Measurements from ENCODE around the gene TGM6. TPM values are rescaled to one million over a fixed set of nuclear protein-coding genes. Genes with fewer than 3 reads are reported as not detected.

The TGM6 gene
- polyA plus RNA-seq: not detected
- long read RNA-seq, donor 1: 0 reads
- long read RNA-seq, donor 2: 0 reads
- long read RNA-seq, donor 3: 0 reads
- long read RNA-seq, donor 4: 0 reads
- long read RNA-seq, donor 5: 0 reads
- long read RNA-seq, donor 6: 0 reads
- long read RNA-seq, donor 7: 0 reads
- long read RNA-seq, donor 8: 0 reads
- long read RNA-seq, donor 9: 0 reads
- long read RNA-seq, donor 10: 0 reads
- long read RNA-seq, donor 11: 0 reads

- WGBS (ENCODE audit: insufficient coverage, low lambda C conversion rate): 92% methylated on average over 2 of the region's 10 CpGs
- H3K4me3 ChIP-seq (ENCODE audit: low read length): no peak within 1 kb of the TSS
- H3K27me3 ChIP-seq (ENCODE audit: control insufficient read depth, insufficient read depth, low read length): no peaks in the 10 kb centered on the region
- no peak for DNase-seq
- no peaks in the 10 kb centered on the region for H3K9me3 ChIP-seq (ENCODE audit: control insufficient read depth, low read depth, low read length)
- H3K4me1 ChIP-seq (ENCODE audit: control insufficient read depth, insufficient read depth, low read length): no peaks in the 10 kb centered on the region
- no peaks in the 10 kb centered on the region for H3K36me3 ChIP-seq (ENCODE audit: control insufficient read depth, insufficient read depth, low read length)
- H3K27ac ChIP-seq (ENCODE audit: low read length): no peak within 1 kb of the TSS
Measured at GRCh38 chr20:2380601-2381000, at the start of gene TGM6. TGM6 (plus strand) TSS chr20:2380901; CDS start chr20:2380969, 68 bp downstream.

- no peak overlapping the region for H3K27ac ChIP-seq (ENCODE audit: low read length)
- no peak for DNase-seq
- no peaks in the 10 kb centered on the region for H3K9me3 ChIP-seq (ENCODE audit: control insufficient read depth, low read depth, low read length)
- no peak overlapping the region for H3K4me3 ChIP-seq (ENCODE audit: low read length)
- H3K36me3 ChIP-seq (ENCODE audit: control insufficient read depth, insufficient read depth, low read length): no peaks in the 10 kb centered on the region
- peaks cover 4% of the 10 kb centered on the region for H3K27me3 ChIP-seq (ENCODE audit: control insufficient read depth, insufficient read depth, low read length)
- WGBS (ENCODE audit: insufficient coverage, low lambda C conversion rate): 100% methylated on average over 1 of the region's 5 CpGs
- H3K4me1 ChIP-seq (ENCODE audit: control insufficient read depth, insufficient read depth, low read length): peaks cover 5% of the 10 kb centered on the region
Measured at GRCh38 chr20:2331106-2331505, 49.6 kb upstream of the TGM6 start.

DNA sequence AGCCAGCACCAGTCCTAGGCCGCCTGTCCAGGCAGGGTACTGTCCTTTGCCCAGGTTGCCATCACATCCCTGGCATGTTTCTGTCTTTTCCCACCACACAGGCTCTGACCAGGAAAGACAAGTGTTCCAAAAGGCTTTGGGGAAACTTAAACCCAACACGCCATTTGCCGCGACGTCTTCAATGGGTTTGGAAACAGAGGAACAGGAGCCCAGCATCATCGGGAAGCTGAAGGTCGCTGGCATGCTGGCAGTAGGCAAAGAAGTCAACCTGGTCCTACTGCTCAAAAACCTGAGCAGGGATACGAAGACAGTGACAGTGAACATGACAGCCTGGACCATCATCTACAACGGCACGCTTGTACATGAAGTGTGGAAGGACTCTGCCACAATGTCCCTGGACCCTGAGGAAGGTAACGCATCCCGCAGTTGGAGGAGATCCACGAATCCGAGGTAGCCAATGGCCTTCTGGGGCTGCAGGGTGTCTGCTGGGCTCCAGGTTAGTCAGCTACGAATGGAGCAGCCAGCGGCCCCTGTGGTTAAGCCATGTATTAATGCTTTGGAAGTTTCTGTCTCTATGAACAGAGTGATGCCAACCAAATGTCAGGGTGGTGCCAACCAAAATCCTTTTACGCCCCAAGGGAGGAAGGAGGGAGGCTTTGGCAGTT is 48.7 kb upstream of the TGM6 start:
- Histone ChIP-seq H3K27ac (ENCODE audit: low read length) (no peak overlapping the region), H3K27me3 (ENCODE audit: control insufficient read depth, insufficient read depth, low read length) (peaks cover 4% of the 10 kb centered on the region), H3K36me3 (ENCODE audit: control insufficient read depth, insufficient read depth, low read length) (no peaks in the 10 kb centered on the region), H3K9me3 (ENCODE audit: control insufficient read depth, low read depth, low read length) (no peaks in the 10 kb centered on the region), H3K4me1 (ENCODE audit: control insufficient read depth, insufficient read depth, low read length) (peaks cover 5% of the 10 kb centered on the region), H3K4me3 (ENCODE audit: low read length) (no peak overlapping the region)
- WGBS (ENCODE audit: insufficient coverage, low lambda C conversion rate): no CpG with 5 or more reads among the region's 17 CpGs
- DNase-seq: no peak

GRCh38 chr20:2332711-2333110 is 48.0 kb upstream of the TGM6 start:
- WGBS (ENCODE audit: insufficient coverage, low lambda C conversion rate): 60% methylated on average over 1 of the region's 4 CpGs
- no peak for DNase-seq
- H3K36me3 ChIP-seq (ENCODE audit: control insufficient read depth, insufficient read depth, low read length): no peaks in the 10 kb centered on the region
- no peaks in the 10 kb centered on the region for H3K9me3 ChIP-seq (ENCODE audit: control insufficient read depth, low read depth, low read length)
- H3K4me3 ChIP-seq (ENCODE audit: low read length): no peak overlapping the region
- peaks cover 5% of the 10 kb centered on the region for H3K4me1 ChIP-seq (ENCODE audit: control insufficient read depth, insufficient read depth, low read length)
- H3K27me3 ChIP-seq (ENCODE audit: control insufficient read depth, insufficient read depth, low read length): peaks cover 4% of the 10 kb centered on the region
- no peak overlapping the region for H3K27ac ChIP-seq (ENCODE audit: low read length)

DNA sequence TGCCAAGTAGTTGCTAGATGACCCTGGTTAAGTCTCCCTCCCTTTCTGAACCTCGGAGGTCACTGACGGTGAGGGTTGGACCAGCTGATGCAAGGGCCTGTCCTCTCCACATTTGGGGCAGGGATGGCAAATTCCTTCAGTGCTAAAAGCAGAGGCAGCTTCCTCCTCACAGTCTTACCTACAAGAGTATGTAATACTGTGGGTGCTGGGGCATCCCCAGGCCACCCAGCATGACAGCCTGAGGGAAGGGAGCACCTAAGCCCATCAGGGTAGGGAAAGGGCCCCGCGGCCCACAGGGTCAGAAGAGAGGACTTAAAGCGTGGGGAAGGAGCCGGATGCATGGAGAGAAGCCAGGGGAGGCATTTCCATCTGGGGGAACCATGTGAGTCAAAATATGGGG is 46.9 kb upstream of the TGM6 start:
- Histone ChIP-seq H3K4me1 (ENCODE audit: control insufficient read depth, insufficient read depth, low read length) (peaks cover 5% of the 10 kb centered on the region), H3K36me3 (ENCODE audit: control insufficient read depth, insufficient read depth, low read length) (no peaks in the 10 kb centered on the region), H3K9me3 (ENCODE audit: control insufficient read depth, low read depth, low read length) (no peaks in the 10 kb centered on the region), H3K27me3 (ENCODE audit: control insufficient read depth, insufficient read depth, low read length) (peaks cover 4% of the 10 kb centered on the region), H3K4me3 (ENCODE audit: low read length) (no peak overlapping the region), H3K27ac (ENCODE audit: low read length) (no peak overlapping the region)
- DNase-seq: no peak
- no CpG with 5 or more reads among the region's 6 CpGs for WGBS (ENCODE audit: insufficient coverage, low lambda C conversion rate)

- DNase-seq: no peak
- Histone ChIP-seq H3K9me3 (ENCODE audit: control insufficient read depth, low read depth, low read length) (no peaks in the 10 kb centered on the region), H3K36me3 (ENCODE audit: control insufficient read depth, insufficient read depth, low read length) (no peaks in the 10 kb centered on the region), H3K27ac (ENCODE audit: low read length) (no peak overlapping the region), H3K27me3 (ENCODE audit: control insufficient read depth, insufficient read depth, low read length) (peaks cover 4% of the 10 kb centered on the region), H3K4me3 (ENCODE audit: low read length) (no peak overlapping the region), H3K4me1 (ENCODE audit: control insufficient read depth, insufficient read depth, low read length) (peaks cover 4% of the 10 kb centered on the region)
- WGBS (ENCODE audit: insufficient coverage, low lambda C conversion rate): no CpG with 5 or more reads among the region's 9 CpGs
Measured at GRCh38 chr20:2335096-2335870, 45.4 kb upstream of the TGM6 start.

GRCh38 chr20:2336471-2336870 is 44.2 kb upstream of the TGM6 start:
- no peak for DNase-seq
- no peak overlapping the region for H3K27ac ChIP-seq (ENCODE audit: low read length)
- no peaks in the 10 kb centered on the region for H3K4me1 ChIP-seq (ENCODE audit: control insufficient read depth, insufficient read depth, low read length)
- H3K36me3 ChIP-seq (ENCODE audit: control insufficient read depth, insufficient read depth, low read length): no peaks in the 10 kb centered on the region
- H3K27me3 ChIP-seq (ENCODE audit: control insufficient read depth, insufficient read depth, low read length): peaks cover 4% of the 10 kb centered on the region
- no peak overlapping the region for H3K4me3 ChIP-seq (ENCODE audit: low read length)
- no CpG with 5 or more reads among the region's 4 CpGs for WGBS (ENCODE audit: insufficient coverage, low lambda C conversion rate)
- no peaks in the 10 kb centered on the region for H3K9me3 ChIP-seq (ENCODE audit: control insufficient read depth, low read depth, low read length)

DNA sequence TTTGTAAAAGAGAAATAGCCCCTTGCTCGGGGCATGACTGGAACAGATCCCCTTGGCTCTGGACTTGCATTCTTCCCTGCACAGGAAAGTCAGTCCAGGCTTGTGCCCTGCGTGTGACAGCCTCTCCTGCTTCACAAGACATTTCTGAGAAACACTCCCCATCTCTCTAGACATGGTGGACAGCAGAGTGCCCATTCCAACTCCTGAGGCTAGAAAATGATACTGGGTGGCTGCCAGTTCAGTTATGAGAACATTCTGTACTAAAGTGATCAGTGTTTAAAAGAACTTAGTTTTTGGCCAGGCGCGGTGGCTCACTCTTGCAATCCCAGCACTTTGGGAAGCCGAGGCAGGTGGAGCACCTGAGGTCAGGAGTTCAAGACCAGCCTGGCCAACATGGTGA is 43.6 kb upstream of the TGM6 start:
- H3K36me3 ChIP-seq (ENCODE audit: control insufficient read depth, insufficient read depth, low read length): no peaks in the 10 kb centered on the region
- H3K4me1 ChIP-seq (ENCODE audit: control insufficient read depth, insufficient read depth, low read length): no peaks in the 10 kb centered on the region
- no peak for DNase-seq
- WGBS (ENCODE audit: insufficient coverage, low lambda C conversion rate): no CpG with 5 or more reads among the region's 5 CpGs
- H3K27me3 ChIP-seq (ENCODE audit: control insufficient read depth, insufficient read depth, low read length): peaks cover 4% of the 10 kb centered on the region
- no peaks in the 10 kb centered on the region for H3K9me3 ChIP-seq (ENCODE audit: control insufficient read depth, low read depth, low read length)
- H3K4me3 ChIP-seq (ENCODE audit: low read length): no peak overlapping the region
- no peak overlapping the region for H3K27ac ChIP-seq (ENCODE audit: low read length)

- no peaks in the 10 kb centered on the region for H3K4me1 ChIP-seq (ENCODE audit: control insufficient read depth, insufficient read depth, low read length)
- H3K27ac ChIP-seq (ENCODE audit: low read length): no peak overlapping the region
- H3K4me3 ChIP-seq (ENCODE audit: low read length): no peak overlapping the region
- H3K27me3 ChIP-seq (ENCODE audit: control insufficient read depth, insufficient read depth, low read length): peaks cover 4% of the 10 kb centered on the region
- no peaks in the 10 kb centered on the region for H3K36me3 ChIP-seq (ENCODE audit: control insufficient read depth, insufficient read depth, low read length)
- no peak for DNase-seq
- H3K9me3 ChIP-seq (ENCODE audit: control insufficient read depth, low read depth, low read length): no peaks in the 10 kb centered on the region
- no CpG with 5 or more reads among the region's 5 CpGs for WGBS (ENCODE audit: insufficient coverage, low lambda C conversion rate)
Measured at GRCh38 chr20:2338411-2339066, 42.2 kb upstream of the TGM6 start.

DNA sequence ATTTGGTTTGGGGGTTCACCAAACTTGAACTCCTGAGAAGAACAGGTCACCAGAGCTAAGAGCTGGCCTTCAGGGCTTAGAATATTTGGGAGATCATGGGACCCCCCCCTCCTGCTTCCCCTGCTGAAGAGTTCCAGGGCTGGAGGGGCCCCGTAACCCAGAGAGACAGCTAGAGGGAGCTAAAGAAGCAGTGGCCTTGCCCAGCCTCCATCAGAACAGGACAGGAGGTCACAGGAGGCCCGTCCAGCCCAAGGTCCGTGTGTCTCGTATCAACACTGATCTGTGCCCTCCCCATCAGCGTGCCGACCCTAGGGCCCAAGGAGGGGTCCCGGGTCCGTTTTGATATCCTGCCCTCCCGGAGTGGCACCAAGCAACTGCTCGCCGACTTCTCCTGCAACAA is 40.6 kb upstream of the TGM6 start:
- no CpG with 5 or more reads among the region's 11 CpGs for WGBS (ENCODE audit: insufficient coverage, low lambda C conversion rate)
- Histone ChIP-seq H3K4me3 (ENCODE audit: low read length) (no peak overlapping the region), H3K36me3 (ENCODE audit: control insufficient read depth, insufficient read depth, low read length) (no peaks in the 10 kb centered on the region), H3K4me1 (ENCODE audit: control insufficient read depth, insufficient read depth, low read length) (no peaks in the 10 kb centered on the region), H3K27ac (ENCODE audit: low read length) (no peak overlapping the region), H3K9me3 (ENCODE audit: control insufficient read depth, low read depth, low read length) (no peaks in the 10 kb centered on the region), H3K27me3 (ENCODE audit: control insufficient read depth, insufficient read depth, low read length) (no peaks in the 10 kb centered on the region)
- DNase-seq: no peak

Data from large intestine (tissue), 12 donors.